Endothelial cell (in vitro differentiated cells): Measurements from ENCODE around the gene TMEM238. TPM values are rescaled to one million over a fixed set of nuclear protein-coding genes. Genes with fewer than 3 reads are reported as not detected.

ENCODE experiments used
- DNase-seq: peaks from one replicate; pipeline ENCODE4 v3.0.0; 2021; ENCODE audit warnings: low spot score
- H3K27ac Mint-ChIP-seq: one replicate; pipeline ENCODE4 v1.8.0; 2021; ENCODE audit warnings: mixed read lengths, inconsistent platforms; ENCODE audit not compliant: unreplicated experiment
- H3K27me3 Mint-ChIP-seq: one replicate; pipeline ENCODE4 v1.8.0; 2021; ENCODE audit warnings: mild to moderate bottlenecking, moderate library complexity, mixed read lengths, inconsistent platforms; ENCODE audit not compliant: unreplicated experiment
- H3K36me3 Mint-ChIP-seq: one replicate; pipeline ENCODE4 v1.8.0; 2021; ENCODE audit warnings: mild to moderate bottlenecking, low read depth, mixed read lengths, inconsistent platforms; ENCODE audit not compliant: unreplicated experiment
- H3K4me1 Mint-ChIP-seq: one replicate; pipeline ENCODE4 v1.8.0; 2021; ENCODE audit warnings: mild to moderate bottlenecking, mixed read lengths, inconsistent platforms; ENCODE audit not compliant: unreplicated experiment
- H3K4me3 Mint-ChIP-seq: one replicate; pipeline ENCODE4 v1.8.0; 2021; ENCODE audit warnings: mild to moderate bottlenecking, mixed read lengths, inconsistent platforms; ENCODE audit not compliant: unreplicated experiment
- H3K9me3 Mint-ChIP-seq: one replicate; pipeline ENCODE4 v1.8.0; 2021; ENCODE audit warnings: mixed read lengths, inconsistent platforms; ENCODE audit not compliant: unreplicated experiment
- total RNA-seq: library from RNA; stranded (reverse); fragmentation: NEBNext Ultra II Directional; extraction: Animal tissue kit (Norgen Biotek cat#: 25700); gene quantifications from one replicate; pipeline ENCODE4 v1.2.1, GENCODE V29; 2021; ENCODE audit not compliant: unreplicated experiment
- TF ChIP-seq, protein P1 (sequence below): fragments of 200-600 bp; sonication (generic); IDR thresholded peaks from one replicate; pipeline ENCODE4 v1.5.0; 2021; ENCODE audit warnings: antibody characterized with exemption; ENCODE audit not compliant: unreplicated experiment

Gene TMEM238
- total RNA-seq, 1 donor from 2014 or later = 0.64 TPM

- no peak overlapping the region for H3K4me3 Mint-ChIP-seq
- peaks cover 6% of the 10 kb centered on the region for H3K4me1 Mint-ChIP-seq
- peaks cover 4% of the 10 kb centered on the region for H3K36me3 Mint-ChIP-seq
These were observed 38.0 kb downstream of the TMEM238 start for GRCh38 chr19:55345818-55346724.

GRCh38 chr19:55345101-55345817 lies 38.8 kb downstream of the TMEM238 start:
- Mint-ChIP-seq H3K4me1 (peaks cover 6% of the 10 kb centered on the region), H3K4me3 (no peak overlapping the region), H3K9me3 (no peaks in the 10 kb centered on the region), H3K27ac (peak overlapping the region; percentile 13), H3K27me3 (peaks cover 11% of the 10 kb centered on the region), H3K36me3 (peaks cover 4% of the 10 kb centered on the region)
- no peak for DNase-seq
- TF ChIP-seq, protein P1, sequence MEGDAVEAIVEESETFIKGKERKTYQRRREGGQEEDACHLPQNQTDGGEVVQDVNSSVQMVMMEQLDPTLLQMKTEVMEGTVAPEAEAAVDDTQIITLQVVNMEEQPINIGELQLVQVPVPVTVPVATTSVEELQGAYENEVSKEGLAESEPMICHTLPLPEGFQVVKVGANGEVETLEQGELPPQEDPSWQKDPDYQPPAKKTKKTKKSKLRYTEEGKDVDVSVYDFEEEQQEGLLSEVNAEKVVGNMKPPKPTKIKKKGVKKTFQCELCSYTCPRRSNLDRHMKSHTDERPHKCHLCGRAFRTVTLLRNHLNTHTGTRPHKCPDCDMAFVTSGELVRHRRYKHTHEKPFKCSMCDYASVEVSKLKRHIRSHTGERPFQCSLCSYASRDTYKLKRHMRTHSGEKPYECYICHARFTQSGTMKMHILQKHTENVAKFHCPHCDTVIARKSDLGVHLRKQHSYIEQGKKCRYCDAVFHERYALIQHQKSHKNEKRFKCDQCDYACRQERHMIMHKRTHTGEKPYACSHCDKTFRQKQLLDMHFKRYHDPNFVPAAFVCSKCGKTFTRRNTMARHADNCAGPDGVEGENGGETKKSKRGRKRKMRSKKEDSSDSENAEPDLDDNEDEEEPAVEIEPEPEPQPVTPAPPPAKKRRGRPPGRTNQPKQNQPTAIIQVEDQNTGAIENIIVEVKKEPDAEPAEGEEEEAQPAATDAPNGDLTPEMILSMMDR = no peak

More at GRCh38 chr19:55345818-55346724, 38.0 kb downstream of the TMEM238 start:
- H3K27me3 Mint-ChIP-seq = peaks cover 13% of the 10 kb centered on the region
- no peak for DNase-seq
- TF ChIP-seq, protein P1 = no peak
- H3K9me3 Mint-ChIP-seq = no peaks in the 10 kb centered on the region
- no peak overlapping the region for H3K27ac Mint-ChIP-seq

DNA sequence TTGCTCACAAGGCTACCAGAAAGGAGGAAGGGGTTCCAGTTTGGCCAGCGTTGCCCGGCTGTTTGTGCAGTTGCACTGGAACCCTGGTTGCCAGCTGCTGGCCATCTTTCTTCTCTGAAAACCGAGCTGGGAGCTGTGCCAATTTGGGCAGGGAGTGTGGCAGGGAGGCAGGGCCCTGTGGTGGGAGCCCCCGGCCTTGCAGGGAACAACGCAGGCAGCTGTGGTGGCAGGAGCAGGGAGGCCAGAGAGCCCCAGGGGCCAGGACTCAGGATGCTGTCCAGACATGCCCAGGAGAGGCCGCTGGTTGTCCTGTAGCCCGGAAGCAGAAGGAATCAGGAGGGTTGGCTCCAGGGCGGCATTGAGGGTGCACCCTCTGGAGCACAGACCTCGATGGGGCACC lies 39.6 kb downstream of the TMEM238 start:
- no peak overlapping the region for H3K27ac Mint-ChIP-seq
- TF ChIP-seq, protein P1 = no peak
- H3K9me3 Mint-ChIP-seq = no peaks in the 10 kb centered on the region
- H3K4me3 Mint-ChIP-seq = no peak overlapping the region
- peaks cover 6% of the 10 kb centered on the region for H3K4me1 Mint-ChIP-seq
- peaks cover 14% of the 10 kb centered on the region for H3K27me3 Mint-ChIP-seq
- no peak for DNase-seq
- peaks cover 4% of the 10 kb centered on the region for H3K36me3 Mint-ChIP-seq

DNA sequence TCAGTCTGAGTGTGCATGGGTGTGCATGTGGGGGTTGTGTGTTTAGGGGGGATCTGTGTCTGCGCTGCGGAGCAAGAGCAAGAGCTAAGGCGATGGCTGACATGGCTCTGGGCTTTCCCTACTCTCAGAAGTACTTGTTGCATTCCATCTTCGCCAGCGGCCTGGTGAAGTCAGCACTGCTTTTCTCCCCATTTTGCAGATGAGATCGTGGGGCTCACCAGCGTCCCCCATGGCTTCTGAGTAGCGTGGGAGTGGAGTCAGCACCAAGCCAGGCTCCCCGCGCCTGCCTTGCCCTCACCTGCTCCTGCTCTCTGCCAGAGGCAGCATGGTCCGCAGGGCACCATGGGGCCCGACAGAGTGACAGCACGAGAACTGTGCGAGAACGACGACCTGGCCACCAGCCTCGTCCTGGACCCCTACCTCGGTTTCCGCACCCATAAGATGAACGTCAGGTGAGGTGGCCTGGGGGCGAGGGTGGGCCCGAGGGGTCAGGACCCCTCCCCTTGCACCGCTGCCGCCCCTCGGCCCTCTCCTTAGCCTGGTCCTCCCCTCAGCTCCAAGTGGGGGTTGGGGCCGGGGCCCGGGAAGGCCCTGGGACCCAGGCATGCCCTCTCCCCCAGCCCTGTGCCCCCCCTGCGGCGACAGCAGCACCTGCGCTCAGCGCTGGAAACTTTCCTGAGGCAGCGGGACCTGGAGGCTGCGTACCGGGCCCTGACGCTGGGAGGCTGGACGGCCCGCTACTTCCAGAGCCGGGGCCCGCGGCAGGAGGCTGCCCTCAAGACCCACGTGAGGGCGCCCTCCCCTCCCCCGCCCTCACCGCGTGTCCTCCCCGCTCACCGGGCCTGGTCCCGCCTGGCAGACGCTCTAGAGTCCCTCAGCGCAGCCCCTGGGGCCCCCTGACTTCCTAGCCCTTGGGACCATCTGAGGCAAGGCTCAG lies 42.2 kb downstream of the TMEM238 start:
- peak overlapping the region; percentile 77 for H3K27ac Mint-ChIP-seq

More for the DNA sequence above, 42.2 kb downstream of the TMEM238 start:
- Mint-ChIP-seq H3K9me3 (no peaks in the 10 kb centered on the region), H3K4me3 (peak overlapping the region; percentile 79), H3K36me3 (peaks cover 4% of the 10 kb centered on the region), H3K4me1 (peaks cover 5% of the 10 kb centered on the region), H3K27me3 (peaks cover 18% of the 10 kb centered on the region)
- TF ChIP-seq, protein P1 = no peak
- DNase-seq = no peak
